Calu3 (cell line): ENCODE results near the gene KCNQ5. TPM values are rescaled to one million over a fixed set of nuclear protein-coding genes. Genes with fewer than 3 reads are reported as not detected.

ENCODE experiments used
- BruUV-seq: library from RNA; stranded (reverse); fragments of 400-500 nt; replicated peaks from 2 replicates; lab custom pipeline; 2021; lab: Mats Ljungman, UMichigan
- CTCF ChIA-PET: fragments of 300-600 bp; sonication (Branson Sonifier 250); formaldehyde crosslinking; loops from one replicate; lab custom pipeline; 2022; ENCODE audit warnings: antibody characterized with exemption; lab: Charles Lee
- DNase-seq: peaks from one replicate; pipeline ENCODE4 v3.0.0; 2022
- H3K27ac Mint-ChIP-seq: one replicate; pipeline ENCODE4 v1.8.0; 2022; ENCODE audit warnings: mixed read lengths; ENCODE audit not compliant: unreplicated experiment
- H3K27me3 Mint-ChIP-seq: one replicate; pipeline ENCODE4 v1.8.0; 2022; ENCODE audit warnings: mixed read lengths; ENCODE audit not compliant: unreplicated experiment
- H3K36me3 Mint-ChIP-seq: one replicate; pipeline ENCODE4 v1.8.0; 2022; ENCODE audit warnings: mild to moderate bottlenecking, moderate library complexity, mixed read lengths; ENCODE audit not compliant: insufficient read depth, unreplicated experiment
- H3K4me1 Mint-ChIP-seq: one replicate; pipeline ENCODE4 v1.8.0; 2022; ENCODE audit warnings: mild to moderate bottlenecking, low read depth, mixed read lengths; ENCODE audit not compliant: unreplicated experiment
- H3K4me3 Mint-ChIP-seq: one replicate; pipeline ENCODE4 v1.8.0; 2022; ENCODE audit warnings: mild to moderate bottlenecking, low read depth, moderate library complexity, mixed read lengths; ENCODE audit not compliant: unreplicated experiment
- H3K9me3 Mint-ChIP-seq: one replicate; pipeline ENCODE4 v1.8.0; 2022; ENCODE audit warnings: low read depth, mixed read lengths; ENCODE audit not compliant: unreplicated experiment
- intact Hi-C: fragments of 100-400 bp; cut with micrococcal nuclease; formaldehyde crosslinking; loops from one replicate; pipeline ENCODE4 v1.10.0; 2022; ENCODE audit not compliant: unreplicated experiment
- total RNA-seq: library from RNA; stranded (reverse); gene quantifications from 2 replicates; pipeline ENCODE4 v1.2.3, GENCODE V29; 2022
- TF ChIP-seq, protein P1 (sequence below): fragments of 200-600 bp; IDR thresholded peaks from one replicate; pipeline ENCODE4 v1.8.0; 2022; ENCODE audit warnings: antibody characterized with exemption; ENCODE audit not compliant: unreplicated experiment

Gene KCNQ5
- total RNA-seq, 1 experiment from 2014 or later, result not detected

DNA sequence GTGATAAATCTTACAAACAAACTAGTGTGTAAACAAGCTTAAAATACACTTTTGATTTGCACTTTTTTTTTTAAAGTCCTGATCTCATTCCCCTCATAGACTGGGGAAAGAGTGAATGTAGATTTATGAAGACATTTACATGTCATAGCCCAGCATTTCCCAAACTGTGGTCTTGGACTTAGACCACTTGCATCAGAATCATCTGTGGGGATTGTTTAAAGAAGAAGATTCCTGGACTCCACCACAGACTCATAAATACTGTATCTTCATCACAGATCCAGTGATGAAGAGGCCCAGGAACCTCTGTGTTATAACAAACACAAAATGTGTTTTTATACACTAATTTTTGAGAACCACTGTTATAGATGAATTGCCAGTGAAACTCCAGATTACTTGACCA lies 99.5 kb downstream of the KCNQ5 start:
- H3K4me3 Mint-ChIP-seq, result no peak overlapping the region
- CTCF ChIA-PET, result no interaction called here
- H3K27ac Mint-ChIP-seq, result no peak overlapping the region
- no peaks in the 10 kb centered on the region for H3K9me3 Mint-ChIP-seq
- TF ChIP-seq, protein P1, sequence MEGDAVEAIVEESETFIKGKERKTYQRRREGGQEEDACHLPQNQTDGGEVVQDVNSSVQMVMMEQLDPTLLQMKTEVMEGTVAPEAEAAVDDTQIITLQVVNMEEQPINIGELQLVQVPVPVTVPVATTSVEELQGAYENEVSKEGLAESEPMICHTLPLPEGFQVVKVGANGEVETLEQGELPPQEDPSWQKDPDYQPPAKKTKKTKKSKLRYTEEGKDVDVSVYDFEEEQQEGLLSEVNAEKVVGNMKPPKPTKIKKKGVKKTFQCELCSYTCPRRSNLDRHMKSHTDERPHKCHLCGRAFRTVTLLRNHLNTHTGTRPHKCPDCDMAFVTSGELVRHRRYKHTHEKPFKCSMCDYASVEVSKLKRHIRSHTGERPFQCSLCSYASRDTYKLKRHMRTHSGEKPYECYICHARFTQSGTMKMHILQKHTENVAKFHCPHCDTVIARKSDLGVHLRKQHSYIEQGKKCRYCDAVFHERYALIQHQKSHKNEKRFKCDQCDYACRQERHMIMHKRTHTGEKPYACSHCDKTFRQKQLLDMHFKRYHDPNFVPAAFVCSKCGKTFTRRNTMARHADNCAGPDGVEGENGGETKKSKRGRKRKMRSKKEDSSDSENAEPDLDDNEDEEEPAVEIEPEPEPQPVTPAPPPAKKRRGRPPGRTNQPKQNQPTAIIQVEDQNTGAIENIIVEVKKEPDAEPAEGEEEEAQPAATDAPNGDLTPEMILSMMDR, result no peak
- no peaks in the 10 kb centered on the region for H3K4me1 Mint-ChIP-seq
- intact Hi-C loops, result no loop called here
- no peaks in the 10 kb centered on the region for H3K27me3 Mint-ChIP-seq
- H3K36me3 Mint-ChIP-seq, result no peaks in the 10 kb centered on the region
- no TSS peak for BruUV-seq
- no peak for DNase-seq

DNA sequence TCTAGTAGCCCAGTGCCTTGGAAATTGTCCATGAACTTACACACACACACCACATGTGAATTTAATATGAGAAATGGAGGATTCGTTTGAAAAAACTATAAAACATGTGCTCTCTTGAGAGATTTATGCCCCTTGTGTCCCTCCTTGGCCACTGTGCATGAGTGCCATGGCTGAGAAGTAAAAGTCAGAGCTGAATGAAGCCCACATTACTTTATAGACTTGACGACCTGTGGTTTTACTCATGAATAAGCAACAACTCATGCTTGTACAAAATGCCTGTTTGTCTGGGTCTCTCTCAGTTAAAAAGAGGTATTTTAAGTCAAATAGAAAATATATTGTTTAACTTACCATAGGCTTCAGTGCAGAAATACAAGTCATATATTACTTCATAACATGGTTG lies 102.7 kb downstream of the KCNQ5 start:
- H3K9me3 Mint-ChIP-seq, result no peaks in the 10 kb centered on the region
- BruUV-seq, result no TSS peak
- no peaks in the 10 kb centered on the region for H3K4me1 Mint-ChIP-seq
- intact Hi-C loops, result no loop called here
- CTCF ChIA-PET, result no interaction called here
- no peak overlapping the region for H3K27ac Mint-ChIP-seq
- H3K36me3 Mint-ChIP-seq, result no peaks in the 10 kb centered on the region
- TF ChIP-seq, protein P1, result no peak
- H3K4me3 Mint-ChIP-seq, result no peak overlapping the region
- DNase-seq, result no peak
- H3K27me3 Mint-ChIP-seq, result no peaks in the 10 kb centered on the region

DNA sequence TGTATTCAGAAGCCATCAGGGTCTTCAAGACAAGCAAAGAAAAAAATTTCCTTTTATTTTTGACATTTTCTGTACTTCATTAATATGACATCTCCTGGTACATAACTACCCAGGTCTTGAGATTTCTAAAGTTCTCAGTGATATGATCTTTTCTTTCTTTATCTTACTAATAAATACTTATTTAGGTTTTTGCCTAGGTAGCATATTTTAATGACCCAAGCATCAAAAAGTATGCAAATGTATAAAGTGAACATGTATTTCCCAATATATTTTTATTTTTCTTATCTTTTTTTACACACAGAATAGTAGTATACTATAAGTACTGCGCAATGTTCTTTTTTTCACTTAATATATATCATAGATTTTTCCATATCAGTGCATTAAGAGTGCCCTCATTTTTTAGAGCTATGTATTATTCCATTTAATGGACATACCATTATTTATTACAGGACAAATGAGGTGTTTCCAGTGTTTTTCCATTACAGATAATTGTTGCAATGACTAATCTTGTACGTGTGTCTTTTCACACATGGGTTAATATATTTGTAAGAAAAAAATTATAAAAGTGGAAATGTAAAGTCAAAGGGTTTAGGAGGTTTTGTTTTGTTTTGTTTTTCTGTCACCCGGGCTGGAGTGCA lies 107.0 kb downstream of the KCNQ5 start:
- CTCF ChIA-PET, result no interaction called here
- Mint-ChIP-seq H3K9me3 (no peaks in the 10 kb centered on the region), H3K36me3 (no peaks in the 10 kb centered on the region), H3K4me3 (no peak overlapping the region), H3K4me1 (no peaks in the 10 kb centered on the region), H3K27ac (no peak overlapping the region), H3K27me3 (no peaks in the 10 kb centered on the region)
- intact Hi-C loops, result no loop called here
- TF ChIP-seq, protein P1, result no peak
- DNase-seq, result no peak
- BruUV-seq, result no TSS peak

DNA sequence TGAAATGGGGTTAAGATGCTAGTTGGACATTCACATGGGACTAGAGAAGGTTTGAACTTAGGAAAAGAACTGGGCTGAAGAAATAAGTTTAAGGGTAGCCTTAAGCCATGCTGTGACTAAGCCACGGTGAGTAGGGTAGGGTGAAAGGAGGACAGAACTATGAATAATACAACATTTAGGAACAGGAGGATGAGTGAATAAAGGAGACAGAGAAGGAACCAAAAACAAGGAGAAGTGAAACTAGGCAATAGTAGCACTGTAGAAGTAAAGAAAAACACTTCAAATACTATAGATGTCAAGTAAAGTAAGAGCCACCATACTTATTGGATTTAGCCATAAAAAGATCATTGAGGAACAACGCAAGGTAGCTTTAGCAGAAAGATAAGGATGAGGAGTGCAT lies 111.2 kb downstream of the KCNQ5 start:
- no peaks in the 10 kb centered on the region for H3K27me3 Mint-ChIP-seq
- TF ChIP-seq, protein P1, result no peak
- H3K4me3 Mint-ChIP-seq, result no peak overlapping the region
- CTCF ChIA-PET, result interaction anchor here (1.2 kb wide), 1 partner anchor 11 kb away, joined by 4 read pairs; no protein-coding TSS in a partner anchor
- H3K9me3 Mint-ChIP-seq, result no peaks in the 10 kb centered on the region
- BruUV-seq, result no TSS peak
- intact Hi-C loops, result no loop called here
- no peak overlapping the region for H3K27ac Mint-ChIP-seq
- no peak for DNase-seq
- no peaks in the 10 kb centered on the region for H3K4me1 Mint-ChIP-seq
- H3K36me3 Mint-ChIP-seq, result no peaks in the 10 kb centered on the region
